ENCODE measurements around the gene U2AF1L4. TPM values are rescaled to one million over a fixed set of nuclear protein-coding genes. Genes with fewer than 3 reads are reported as not detected.

U2AF1L4 gene
- total and polyA plus RNA-seq, 2 donors (not counting 1 experiment from before 2014, with no cell fraction given) = 62.1 to 89.7 TPM

GRCh38 chr19:35781650-35782049, 36.4 kb upstream of the U2AF1L4 start:
- Histone ChIP-seq H3K27ac (ENCODE audit: low read length in 2 of 2) (no peak overlapping the region), H3K36me3 (replicated peaks in 1 of 2; ENCODE audit: control extremely low read depth in 1 of 2, control insufficient read depth in 1 of 2, extremely low read depth in 1 of 2, insufficient read depth in 2 of 2, low read length in 1 of 2) (peaks cover 0 to 5% of the 10 kb centered on the region in 2 experiments), H3K9me3 (ENCODE audit: control extremely low read depth in 1 of 3, control insufficient read depth in 2 of 3, insufficient read depth in 1 of 3, low read length in 2 of 3) (no peaks in the 10 kb centered on the region), H3K4me1 (ENCODE audit: control insufficient read depth in 2 of 2, insufficient read depth in 2 of 2, low read length in 2 of 2) (no peaks in the 10 kb centered on the region), H2AFZ (ENCODE audit: insufficient read depth, low read depth, low read length, poor library complexity, severe bottlenecking) (no peak overlapping the region), H4K20me1 (ENCODE audit: control insufficient read depth, insufficient read depth, low read length, poor library complexity, severe bottlenecking) (no peaks in the 10 kb centered on the region), H3K79me2 (ENCODE audit: control insufficient read depth, insufficient read depth, low read length) (no peaks in the 10 kb centered on the region), H3K4me2 (replicated peaks; ENCODE audit: low read depth, low read length, poor library complexity, severe bottlenecking) (no peak overlapping the region), H3K27me3 (replicated peaks in 1 of 4; ENCODE audit: control extremely low read depth in 1 of 4, control insufficient read depth in 3 of 4, insufficient read depth in 4 of 4, low read length in 3 of 4) (no peaks in the 10 kb centered on the region), H3K9ac (ENCODE audit: low read length) (no peak overlapping the region), H3K4me3 (ENCODE audit: control extremely low read depth in 1 of 5, extremely low read depth in 1 of 5, insufficient read depth in 1 of 5, low read depth in 2 of 5, low read length in 4 of 5) (no peak overlapping the region)
- TF ChIP-seq EZH2 (IDR thresholded peaks at IDR 0.05; ENCODE audit: borderline replicate concordance, insufficient read depth, low read depth, low read length, poor library complexity, severe bottlenecking) (no peak), CTCF (IDR thresholded peaks at IDR 0.05) (no peak)
- no peak overlapping the region for H3K27ac Mint-ChIP-seq
- intact Hi-C loops (cut with micrococcal nuclease) = no loop called here
- no peak for DNase-seq
- POLR2A ChIA-PET = no interaction called here
- CTCF ChIA-PET = no interaction called here
- no peak for ATAC-seq (ENCODE audit: low read depth)
- H3K27me3 Mint-ChIP-seq = no peaks in the 10 kb centered on the region
- H3K9me3 Mint-ChIP-seq (ENCODE audit: insufficient read depth) = no peaks in the 10 kb centered on the region
- H3K4me1 Mint-ChIP-seq = no peaks in the 10 kb centered on the region
- 97% methylated on average over 6 of the region's 9 CpGs for WGBS (ENCODE audit: insufficient coverage)
- no peak overlapping the region for H3K4me3 Mint-ChIP-seq

- TF ChIP-seq CTCF (IDR thresholded peaks at IDR 0.05) = no peak
- no peak for TF ChIP-seq EZH2 (IDR thresholded peaks at IDR 0.05; ENCODE audit: borderline replicate concordance, insufficient read depth, low read depth, low read length, poor library complexity, severe bottlenecking)
- Histone ChIP-seq H3K36me3 (replicated peaks in 1 of 2; ENCODE audit: control extremely low read depth in 1 of 2, control insufficient read depth in 1 of 2, extremely low read depth in 1 of 2, insufficient read depth in 2 of 2, low read length in 1 of 2) (peaks cover 0 to 5% of the 10 kb centered on the region in 2 experiments), H3K27ac (ENCODE audit: low read length in 2 of 2) (no peak overlapping the region), H4K20me1 (ENCODE audit: control insufficient read depth, insufficient read depth, low read length, poor library complexity, severe bottlenecking) (no peaks in the 10 kb centered on the region), H2AFZ (ENCODE audit: insufficient read depth, low read depth, low read length, poor library complexity, severe bottlenecking) (no peak overlapping the region), H3K4me2 (replicated peaks; ENCODE audit: low read depth, low read length, poor library complexity, severe bottlenecking) (no peak overlapping the region), H3K4me1 (ENCODE audit: control insufficient read depth in 2 of 2, insufficient read depth in 2 of 2, low read length in 2 of 2) (peaks cover 6 to 8% of the 10 kb centered on the region in 2 donors), H3K4me3 (ENCODE audit: control extremely low read depth in 1 of 5, extremely low read depth in 1 of 5, insufficient read depth in 1 of 5, low read depth in 2 of 5, low read length in 4 of 5) (no peak overlapping the region), H3K9ac (ENCODE audit: low read length) (no peak overlapping the region), H3K9me3 (ENCODE audit: control extremely low read depth in 1 of 3, control insufficient read depth in 2 of 3, insufficient read depth in 1 of 3, low read length in 2 of 3) (no peaks in the 10 kb centered on the region), H3K79me2 (ENCODE audit: control insufficient read depth, insufficient read depth, low read length) (peaks cover 4% of the 10 kb centered on the region), H3K27me3 (replicated peaks in 1 of 4; ENCODE audit: control extremely low read depth in 1 of 4, control insufficient read depth in 3 of 4, insufficient read depth in 4 of 4, low read length in 3 of 4) (no peaks in the 10 kb centered on the region)
- H3K9me3 Mint-ChIP-seq (ENCODE audit: insufficient read depth) = no peaks in the 10 kb centered on the region
- H3K4me1 Mint-ChIP-seq = peaks cover 2% of the 10 kb centered on the region
- no peak overlapping the region for H3K4me3 Mint-ChIP-seq
- ATAC-seq (ENCODE audit: low read depth) (no peak), DNase-seq (no peak)
- CTCF ChIA-PET = no interaction called here
- intact Hi-C loops (cut with micrococcal nuclease) = no loop called here
- H3K27me3 Mint-ChIP-seq = no peaks in the 10 kb centered on the region
- POLR2A ChIA-PET = no interaction called here
- WGBS (ENCODE audit: insufficient coverage) = 97% methylated on average over 18 of the region's 20 CpGs
- H3K27ac Mint-ChIP-seq = no peak overlapping the region
These were observed 35.5 kb upstream of the U2AF1L4 start for GRCh38 chr19:35780717-35781116.
